Caco-2 (cell line): ENCODE data around the gene ROBO4. TPM values are rescaled to one million over a fixed set of nuclear protein-coding genes. Genes with fewer than 3 reads are reported as not detected.
A peak's percentile ranks its signal among the peaks of the same experiment; 100 is the strongest.

Experiments used
- BruUV-seq: library from RNA; stranded (reverse); fragments of 400-500 nt; replicated peaks from 2 replicates; lab custom pipeline; 2021; lab: Mats Ljungman, UMichigan
- CTCF ChIA-PET: fragments of 300-600 bp; sonication (Branson Sonifier 250); formaldehyde crosslinking; loops from one replicate; lab custom pipeline; 2022; ENCODE audit warnings: antibody characterized with exemption; lab: Charles Lee
- POLR2A ChIA-PET: fragments of 300-600 bp; sonication (Branson Sonifier 250); formaldehyde crosslinking; loops from one replicate; lab custom pipeline; 2022; ENCODE audit warnings: antibody characterized with exemption; lab: Charles Lee
- DNase-seq, 2 experiments: peaks; one replicate each; pipeline versions ENCODE4 v3.0.0 to v3.0.0-alpha.2; 2020 to 2022
- H3K27me3 ChIP-seq: replicated peaks from 2 replicates; pipeline ENCODE4 v1.6.0; 2011; ENCODE audit warnings: low read length; ENCODE audit not compliant: control insufficient read depth, insufficient read depth
- H3K36me3 ChIP-seq: 2 replicates; pipeline ENCODE4 v1.5.1; 2011; ENCODE audit warnings: low read length; ENCODE audit not compliant: control insufficient read depth, insufficient read depth
- H3K4me1 ChIP-seq: fragments of 250-450 bp; sonication (Bioruptor Pico); 2 replicates; pipeline ENCODE4 v1.5.1; 2020; ENCODE audit warnings: mild to moderate bottlenecking
- H3K4me3 ChIP-seq: 2 replicates; pipeline ENCODE4 v1.5.1; 2011; ENCODE audit warnings: low read depth, mild to moderate bottlenecking, control low read depth, low read length
- H3K9me3 ChIP-seq: fragments of 250-450 bp; sonication (Bioruptor Pico); 2 replicates; pipeline ENCODE4 v1.5.1; 2020; ENCODE audit warnings: mild to moderate bottlenecking, moderate library complexity
- H3K27ac Mint-ChIP-seq: one replicate; pipeline ENCODE4 v1.8.0; 2022; ENCODE audit warnings: mixed read lengths; ENCODE audit not compliant: unreplicated experiment
- H3K27me3 Mint-ChIP-seq: one replicate; pipeline ENCODE4 v1.8.0; 2022; ENCODE audit warnings: mixed read lengths; ENCODE audit not compliant: insufficient read depth, unreplicated experiment
- H3K36me3 Mint-ChIP-seq: one replicate; pipeline ENCODE4 v1.8.0; 2022; ENCODE audit warnings: mild to moderate bottlenecking, mixed read lengths; ENCODE audit not compliant: insufficient read depth, unreplicated experiment
- H3K4me1 Mint-ChIP-seq: one replicate; pipeline ENCODE4 v1.8.0; 2022; ENCODE audit warnings: low read depth, mixed read lengths; ENCODE audit not compliant: unreplicated experiment
- H3K4me3 Mint-ChIP-seq: one replicate; pipeline ENCODE4 v1.8.0; 2022; ENCODE audit warnings: mild to moderate bottlenecking, moderate library complexity, mixed read lengths; ENCODE audit not compliant: unreplicated experiment
- H3K9me3 Mint-ChIP-seq: one replicate; pipeline ENCODE4 v1.8.0; 2022; ENCODE audit warnings: mixed read lengths; ENCODE audit not compliant: unreplicated experiment
- CTCF ChIP-seq, 2 experiments: fragments of 200-600 bp in 1 of 2; IDR thresholded peaks; 1 replicate in 1 of 2; 2 replicates in 1 of 2; pipeline versions ENCODE4 v1.5.1 to v1.8.0; 2011 to 2022; ENCODE audit warnings: antibody characterized with exemption in 1 of 2, control low read depth in 1 of 2, inconsistent platforms in 1 of 2, low read depth in 1 of 2, low read length in 1 of 2, mild to moderate bottlenecking in 1 of 2, moderate library complexity in 1 of 2; ENCODE audit not compliant: insufficient read depth in 1 of 2, severe bottlenecking in 1 of 2, unreplicated experiment in 1 of 2
- intact Hi-C: fragments of 100-400 bp; cut with micrococcal nuclease; formaldehyde crosslinking; loops from one replicate; pipeline ENCODE4 v1.10.0; 2022; ENCODE audit not compliant: unreplicated experiment
- total RNA-seq: library from RNA; stranded (reverse); gene quantifications from 2 replicates; pipeline ENCODE4 v1.2.3, GENCODE V29; 2022

ROBO4 gene
- total RNA-seq, 1 experiment from 2014 or later = not detected

DNA sequence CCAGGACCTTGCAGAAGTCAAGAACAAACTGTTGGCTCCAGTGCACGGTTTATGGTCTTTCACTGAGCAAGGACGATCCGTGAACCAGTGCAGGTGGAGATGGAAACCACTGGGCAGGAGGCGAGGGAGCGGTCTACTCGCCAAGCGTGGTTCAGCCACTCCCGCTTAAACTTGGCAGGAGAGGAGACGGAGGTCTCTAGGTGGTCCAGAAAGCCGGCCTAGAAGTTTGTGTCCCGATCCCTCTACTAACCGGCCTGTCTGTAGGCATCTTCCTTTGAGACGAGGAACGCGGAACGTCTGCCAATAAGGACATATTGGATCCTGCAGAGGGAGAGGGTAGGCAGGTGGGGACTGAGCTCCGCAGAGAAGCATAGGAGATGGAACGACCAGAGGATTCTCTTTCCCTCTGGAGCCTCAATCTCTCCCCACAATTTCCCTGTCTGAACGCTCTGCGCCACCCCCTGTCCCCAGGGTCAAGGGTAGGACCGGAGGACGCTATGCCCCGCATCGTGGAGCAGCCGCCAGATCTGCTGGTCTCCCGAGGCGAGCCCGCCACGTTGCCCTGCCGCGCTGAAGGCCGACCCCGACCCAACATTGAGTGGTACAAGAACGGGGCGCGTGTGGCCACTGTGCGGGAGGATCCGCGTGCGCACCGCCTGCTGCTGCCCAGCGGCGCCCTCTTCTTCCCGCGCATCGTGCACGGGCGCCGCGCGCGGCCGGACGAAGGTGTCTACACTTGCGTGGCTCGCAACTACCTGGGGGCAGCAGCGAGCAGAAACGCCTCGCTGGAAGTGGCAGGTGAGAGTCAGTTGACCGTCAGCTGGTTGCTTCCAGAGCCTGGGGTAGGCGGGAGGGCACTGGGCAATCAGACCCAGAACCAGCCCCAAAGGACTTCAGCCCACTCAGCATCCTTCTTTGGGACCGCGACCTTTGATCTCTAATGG lies 29.1 kb downstream of the ROBO4 start:
- H3K9me3 Mint-ChIP-seq = no peaks in the 10 kb centered on the region
- intact Hi-C loops = no loop called here
- no peaks in the 10 kb centered on the region for H3K36me3 ChIP-seq
- no peak for TF ChIP-seq CTCF (IDR thresholded peaks at IDR 0.05; ENCODE audit: insufficient read depth in 1 of 2, low read depth in 1 of 2, low read length in 1 of 2, severe bottlenecking in 1 of 2, unreplicated experiment in 1 of 2)
- no TSS peak for BruUV-seq
- H3K4me3 Mint-ChIP-seq = no peak overlapping the region
- peaks cover 38% of the 10 kb centered on the region for H3K27me3 Mint-ChIP-seq
- no peak overlapping the region for H3K4me3 ChIP-seq
- H3K4me1 ChIP-seq = peaks cover 12% of the 10 kb centered on the region
- peaks cover 19% of the 10 kb centered on the region for H3K27me3 ChIP-seq
- no peaks in the 10 kb centered on the region for H3K4me1 Mint-ChIP-seq
- no peak overlapping the region for H3K27ac Mint-ChIP-seq
- no peaks in the 10 kb centered on the region for H3K9me3 ChIP-seq
- POLR2A ChIA-PET = no interaction called here
- CTCF ChIA-PET = no interaction called here
- no peaks in the 10 kb centered on the region for H3K36me3 Mint-ChIP-seq
- peak in 1 of 2 experiments; percentile 42 for DNase-seq

GRCh38 chr11:124867700-124868099 lies 30.0 kb downstream of the ROBO4 start:
- H3K4me3 ChIP-seq = no peak overlapping the region
- H3K4me1 Mint-ChIP-seq = peaks cover 5% of the 10 kb centered on the region
- intact Hi-C loops = loop anchor here (1.0 kb wide), 4 partner anchors 104 to 465 kb away; no protein-coding TSS in a partner anchor

More at GRCh38 chr11:124867700-124868099, 30.0 kb downstream of the ROBO4 start:
- Mint-ChIP-seq H3K27ac (no peak overlapping the region), H3K36me3 (no peaks in the 10 kb centered on the region), H3K27me3 (peaks cover 35% of the 10 kb centered on the region), H3K9me3 (no peaks in the 10 kb centered on the region), H3K4me3 (no peak overlapping the region)
- peak; percentile 58 to 59 for DNase-seq
- H3K4me1 ChIP-seq = peaks cover 21% of the 10 kb centered on the region
- no peaks in the 10 kb centered on the region for H3K9me3 ChIP-seq
- ChIA-PET CTCF (interaction anchor here (0.5 to 2.9 kb wide), 13 partner anchors 9 to 752 kb away, joined by 3 to 37 read pairs (median 5); no protein-coding TSS in a partner anchor), POLR2A (no interaction called here)
- H3K36me3 ChIP-seq = no peaks in the 10 kb centered on the region
- peak; percentile 79 to 85 for TF ChIP-seq CTCF (IDR thresholded peaks at IDR 0.05; ENCODE audit: insufficient read depth in 1 of 2, low read depth in 1 of 2, low read length in 1 of 2, severe bottlenecking in 1 of 2, unreplicated experiment in 1 of 2)
- no TSS peak for BruUV-seq
- peaks cover 16% of the 10 kb centered on the region for H3K27me3 ChIP-seq
